Daoy (cell line): ENCODE results near the gene EEF2K. TPM values are rescaled to one million over a fixed set of nuclear protein-coding genes. Genes with fewer than 3 reads are reported as not detected.
"Not testable (repeated sequence)": the region's sequence is repeated elsewhere in the genome, so short reads cannot be mapped to it uniquely, and the experiment has no call there.

ENCODE experiments used
- DNase-seq: peaks from one replicate; pipeline ENCODE4 v3.0.0-alpha.2; 2015; ENCODE audit warnings: low read depth
- total RNA-seq: library from RNA; depleted of rRNA; stranded (reverse); fragments of >200 nt; shearing (Covaris generic); gene quantifications from 2 replicates; pipeline ENCODE4 v1.2.3, GENCODE V29; 2014; rRNA removed

EEF2K gene
- total RNA-seq = 7.3 and 7.9 TPM in 2 replicates

GRCh38 chr16:22206013-22206841 is at the start of gene EEF2K:
EEF2K (plus strand) TSS chr16:22206278; CDS start chr16:22225730, 19,452 bp downstream.
- DNase-seq = peak; percentile 95

DNA sequence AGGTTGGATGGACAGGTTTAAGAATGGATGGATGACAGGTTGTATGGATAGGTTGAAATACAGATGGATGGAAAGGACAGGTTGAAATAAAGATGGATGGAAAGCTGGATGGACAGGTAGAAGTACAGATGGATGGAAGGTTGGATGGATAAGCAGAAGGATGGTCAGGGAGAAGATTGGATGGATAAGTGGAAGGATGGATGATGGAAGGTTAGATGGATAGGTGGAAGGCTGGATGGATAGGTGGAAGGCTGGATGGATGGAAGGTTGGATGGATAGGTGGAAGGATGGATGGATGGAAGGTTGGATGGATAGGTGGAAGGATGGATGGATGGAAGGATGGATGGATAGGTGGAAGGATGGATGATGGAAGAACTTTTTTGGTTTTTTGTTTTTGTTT is 44.7 kb upstream of the EEF2K start:
- DNase-seq = no peak

DNA sequence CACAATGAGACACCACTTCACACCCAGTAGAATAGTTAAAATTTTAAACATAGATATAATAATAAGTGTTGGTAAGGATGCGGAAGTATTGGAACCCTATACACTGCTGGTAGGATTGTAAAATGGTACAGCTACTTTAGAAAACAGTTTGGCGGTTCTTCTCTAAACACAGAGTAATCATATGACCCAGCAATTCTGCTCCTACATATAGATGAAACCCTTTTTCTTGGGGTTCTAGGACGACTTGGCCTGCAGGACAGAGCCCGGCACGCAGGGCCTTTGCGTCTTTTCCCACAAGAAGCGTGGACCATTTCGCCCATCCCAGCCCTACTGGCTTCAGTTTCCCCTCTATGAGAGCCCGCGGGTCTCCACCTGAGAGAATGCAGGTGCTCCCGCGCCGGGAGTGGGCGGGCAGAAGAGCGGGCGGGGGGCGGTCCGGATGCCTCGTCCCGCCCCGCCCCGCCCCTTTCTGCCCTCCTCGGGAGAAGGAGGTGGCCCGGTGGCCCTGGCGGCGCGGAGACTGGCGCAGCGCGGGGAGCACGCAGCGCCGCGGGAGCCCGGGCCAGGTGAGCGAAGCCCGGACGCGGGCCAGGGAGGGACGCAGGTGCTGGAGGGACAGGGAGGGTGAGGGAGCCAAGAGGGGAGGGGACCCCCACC is 44.0 kb upstream of the EEF2K start, which contains the start of gene SDR42E2:
SDR42E2 (plus strand) TSS at position 508 of the 657 bp plus-strand sequence. CDS start 3,077 bp downstream, outside the sequence.
- no peak for DNase-seq

DNA sequence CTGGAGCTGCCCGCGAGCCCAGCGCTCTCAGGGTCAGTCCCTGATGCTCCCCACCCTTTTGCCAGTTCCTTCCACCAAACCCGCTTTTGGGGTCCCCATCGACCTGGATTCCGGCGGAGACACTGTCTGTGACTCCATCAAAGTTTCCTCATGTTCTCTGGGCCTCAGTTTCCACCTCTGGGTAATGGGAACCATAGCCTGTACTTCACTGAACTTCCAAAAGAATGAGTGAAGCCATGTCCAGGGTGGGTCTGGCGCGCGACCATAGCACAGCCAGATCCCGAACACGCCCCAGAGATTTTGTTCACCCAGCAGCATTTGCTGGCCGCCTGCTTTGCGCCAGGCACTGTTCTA is 43.4 kb upstream of the EEF2K start:
- DNase-seq = no peak

- DNase-seq = no peak
These were observed 42.3 kb upstream of the EEF2K start for GRCh38 chr16:22163806-22164205.

GRCh38 chr16:22164482-22164881 is 41.6 kb upstream of the EEF2K start:
- DNase-seq = no peak

DNA sequence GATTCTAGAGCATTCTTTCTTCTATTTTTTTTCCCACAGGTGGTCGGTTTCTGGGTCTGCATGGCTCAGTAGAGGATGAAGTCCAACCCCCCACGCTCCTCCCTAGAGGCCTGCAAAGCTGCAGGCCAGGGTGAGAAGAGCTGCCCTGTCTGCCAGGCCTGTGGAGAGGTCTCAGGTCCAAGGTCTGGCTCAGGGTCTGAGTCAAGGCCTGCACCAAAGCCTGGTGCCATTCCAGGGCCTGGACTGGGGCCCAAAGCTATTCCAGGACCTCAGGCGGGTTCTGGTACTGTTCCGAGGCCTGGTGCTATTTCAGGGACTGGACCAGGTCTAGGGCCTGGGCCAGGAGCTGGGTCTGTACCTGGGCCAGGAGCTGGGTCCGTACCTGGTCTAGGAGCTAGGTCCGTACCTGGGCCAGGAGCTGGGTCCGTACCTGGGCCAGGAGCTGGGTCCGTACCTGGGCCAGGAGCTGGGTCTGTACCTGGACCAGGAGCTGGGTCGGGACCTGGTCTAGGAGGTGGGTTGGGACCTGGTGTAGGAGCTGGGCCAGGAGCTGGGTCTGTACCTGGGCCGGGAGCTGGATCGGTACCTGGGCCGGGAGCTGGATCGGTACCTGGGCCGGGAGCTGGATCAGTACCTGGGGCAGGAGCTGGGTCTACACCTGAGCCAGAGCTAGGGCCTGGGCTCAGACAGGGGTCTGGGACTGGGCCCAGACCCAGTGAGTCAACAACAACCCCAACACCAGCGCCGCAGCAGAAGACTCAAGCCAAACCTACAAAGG is 40.4 kb upstream of the EEF2K start:
- DNase-seq = no peak

DNA sequence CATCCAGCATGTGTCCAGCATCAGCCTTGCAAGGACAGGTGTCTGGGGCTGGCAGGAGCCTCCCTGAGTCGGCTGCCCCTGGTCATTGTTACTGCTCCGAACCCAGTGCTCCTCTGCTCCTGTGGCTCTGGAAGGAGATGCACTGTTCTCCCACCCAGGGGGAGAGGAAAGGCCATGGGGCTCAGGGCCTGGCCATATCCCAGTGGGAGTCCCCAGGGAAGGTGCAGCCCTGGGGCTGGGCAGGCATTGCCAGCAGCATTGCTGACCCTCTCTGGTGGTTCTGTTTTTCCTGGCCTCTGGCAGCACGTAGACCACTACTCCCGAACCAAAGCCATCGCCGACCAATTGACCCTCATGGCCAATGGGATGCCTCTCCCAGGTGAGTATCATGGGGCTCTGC is 34.1 kb upstream of the EEF2K start:
- DNase-seq = no peak

DNA sequence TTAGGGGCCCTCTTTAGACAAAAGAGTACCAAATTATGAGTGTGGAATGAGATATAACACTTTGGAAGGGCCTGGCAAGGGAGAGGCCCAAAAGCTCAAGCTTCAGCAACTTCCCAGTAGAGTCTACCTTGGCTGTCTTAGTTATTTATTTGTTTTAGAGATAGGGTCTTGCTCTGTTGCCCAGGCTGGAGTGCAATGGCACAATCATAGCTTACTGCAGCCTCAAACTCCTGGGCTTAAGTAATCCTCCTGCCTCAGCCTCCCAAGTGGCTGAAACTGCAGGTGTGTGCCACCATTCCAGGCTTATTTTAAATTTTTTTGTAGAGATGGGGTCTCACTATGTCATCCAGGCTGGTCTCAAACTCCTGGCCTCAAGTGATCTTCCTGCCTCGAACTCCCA is 33.4 kb upstream of the EEF2K start:
- not testable (repeated sequence) for DNase-seq

GRCh38 chr16:22174642-22175041 is 31.4 kb upstream of the EEF2K start:
- DNase-seq = no peak

DNA sequence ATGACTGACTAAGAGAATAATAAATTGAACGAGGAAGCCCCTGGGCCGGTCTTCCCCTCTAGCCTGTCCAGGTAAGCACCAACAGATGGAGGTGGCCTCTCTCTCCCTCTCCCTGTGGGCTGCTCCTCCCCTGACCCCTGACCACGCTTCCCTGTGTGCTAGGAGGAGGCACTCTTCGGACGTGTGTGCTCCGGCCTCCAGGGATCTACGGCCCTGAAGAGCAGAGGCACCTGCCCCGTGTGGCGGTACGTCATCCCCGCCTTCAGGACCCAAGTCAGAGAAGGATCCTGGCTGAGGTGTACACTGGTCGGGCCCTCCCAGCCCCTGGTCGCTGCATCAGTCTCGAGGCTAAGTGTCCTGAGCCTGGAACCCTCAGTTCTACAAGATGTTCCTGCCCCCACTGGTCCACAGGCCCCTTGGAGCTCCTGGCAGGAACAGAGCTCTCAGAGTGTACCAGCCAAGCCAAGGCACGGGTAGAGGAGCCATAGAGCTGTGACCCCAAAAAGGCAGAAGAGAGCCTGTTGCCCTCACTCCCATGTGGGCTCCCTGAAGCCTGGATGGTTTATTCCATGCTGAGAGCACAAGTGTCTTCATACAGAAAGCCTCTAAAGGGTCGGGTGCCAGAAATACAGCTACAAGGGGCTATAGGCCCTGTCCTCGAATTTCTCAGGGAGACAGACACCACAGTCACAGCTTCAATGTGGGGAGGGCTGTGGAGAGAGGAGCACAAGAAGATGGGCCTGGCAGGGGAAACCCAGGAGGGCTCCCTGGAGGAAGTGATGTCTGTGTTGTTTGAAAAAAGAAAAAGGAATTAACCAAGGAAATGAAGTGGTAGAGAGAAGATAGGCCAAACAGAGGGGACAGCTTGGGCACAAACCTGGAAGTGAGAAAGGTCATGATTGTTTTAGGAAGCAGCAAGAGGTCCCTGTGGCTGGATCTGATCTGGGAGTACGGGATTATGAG is 27.8 kb upstream of the EEF2K start:
- no peak for DNase-seq

DNA sequence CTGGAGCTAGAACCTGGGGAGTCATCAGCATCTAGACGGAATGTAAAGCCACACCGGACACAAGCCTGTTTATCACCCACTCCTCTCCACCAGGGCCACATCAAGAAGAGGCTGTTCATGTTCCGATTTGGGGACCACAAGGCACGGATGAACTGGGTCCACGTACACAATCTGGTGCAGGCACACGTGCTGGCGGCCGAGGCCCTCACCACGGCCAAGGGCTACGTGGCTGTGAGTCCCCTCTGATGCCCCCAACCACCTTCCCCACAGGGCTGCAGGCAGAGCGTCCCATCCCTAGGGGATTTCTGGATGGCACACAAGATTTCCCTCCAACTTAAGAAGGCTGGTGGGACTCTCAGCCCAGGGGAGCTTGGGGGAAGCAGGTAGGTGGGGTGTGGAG is 24.7 kb upstream of the EEF2K start:
- no peak for DNase-seq

- no peak for DNase-seq
These were observed 24.2 kb upstream of the EEF2K start for GRCh38 chr16:22181843-22182242.

DNA sequence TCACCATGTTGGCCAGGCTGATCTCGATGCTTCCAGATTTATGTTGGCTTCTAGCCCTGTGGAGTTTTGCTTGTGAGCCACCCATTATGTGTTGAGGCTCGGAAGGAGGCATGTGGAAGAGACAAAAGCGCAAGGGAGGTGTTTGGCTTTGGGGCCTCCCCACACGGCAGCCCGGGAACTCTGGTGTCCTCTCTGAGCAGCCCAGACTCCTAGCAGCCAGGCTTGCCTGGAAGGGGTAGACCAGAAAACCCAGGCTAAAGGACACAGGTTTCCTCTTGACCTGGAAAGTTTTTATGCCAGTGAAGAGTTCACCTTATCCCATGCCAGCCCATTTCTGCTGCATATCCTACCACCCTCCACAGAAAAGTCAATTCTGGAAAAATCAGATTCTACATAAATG is 22.7 kb upstream of the EEF2K start:
- no peak for DNase-seq

DNA sequence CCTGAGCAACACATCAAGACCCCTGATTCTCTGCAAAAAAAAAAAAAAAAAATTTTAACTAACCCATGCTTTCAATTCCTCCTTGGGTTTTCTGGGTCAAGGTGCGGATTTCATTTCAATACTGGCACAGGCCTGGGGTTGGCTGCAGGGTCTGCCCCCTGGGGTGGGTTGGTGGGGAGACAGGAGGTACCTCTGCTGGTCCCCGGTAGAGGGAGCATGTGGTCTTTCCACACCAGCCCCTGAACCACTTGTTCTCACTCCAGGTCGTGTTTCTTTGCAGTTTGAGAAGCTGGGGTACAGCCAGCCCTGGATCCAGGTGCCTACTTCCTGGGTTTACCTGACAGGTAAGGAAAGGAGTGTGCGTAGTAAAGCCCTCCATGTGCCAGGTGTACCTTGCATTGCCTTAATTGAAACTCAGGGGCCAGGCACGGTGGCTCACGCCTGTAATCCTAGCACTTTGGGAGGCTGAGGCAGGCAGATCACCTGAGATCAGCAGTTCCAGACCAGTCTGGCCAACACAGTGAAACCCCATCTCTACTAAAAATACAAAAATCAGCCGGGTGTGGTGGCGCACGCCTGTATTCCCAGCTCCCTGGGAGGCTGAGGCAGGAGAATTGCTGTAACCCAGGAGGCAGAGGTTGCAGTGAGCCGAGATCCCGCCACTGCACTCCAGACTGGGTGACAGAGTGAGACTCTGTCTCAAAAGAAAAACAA is 22.0 kb upstream of the EEF2K start:
- DNase-seq = no peak

DNA sequence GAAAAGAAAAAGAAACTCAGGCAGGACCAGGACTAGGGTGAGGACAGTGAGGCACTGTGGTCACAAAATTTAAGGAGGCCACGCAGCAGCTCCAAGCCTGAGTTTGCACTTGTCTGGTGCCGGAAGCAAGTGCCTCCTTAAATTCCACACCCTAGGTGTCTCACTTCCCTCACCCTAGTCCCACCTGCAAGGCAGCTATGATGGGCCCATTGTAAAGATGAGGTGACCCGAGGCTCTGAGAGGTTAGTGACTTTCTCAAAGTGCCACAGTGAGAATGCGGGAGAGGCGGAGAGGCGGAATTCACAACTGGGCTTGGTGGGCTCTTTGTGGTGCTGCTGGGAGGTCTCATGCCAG is 21.5 kb upstream of the EEF2K start:
- no peak for DNase-seq

GRCh38 chr16:22186517-22186916 is 19.6 kb upstream of the EEF2K start:
- no peak for DNase-seq

DNA sequence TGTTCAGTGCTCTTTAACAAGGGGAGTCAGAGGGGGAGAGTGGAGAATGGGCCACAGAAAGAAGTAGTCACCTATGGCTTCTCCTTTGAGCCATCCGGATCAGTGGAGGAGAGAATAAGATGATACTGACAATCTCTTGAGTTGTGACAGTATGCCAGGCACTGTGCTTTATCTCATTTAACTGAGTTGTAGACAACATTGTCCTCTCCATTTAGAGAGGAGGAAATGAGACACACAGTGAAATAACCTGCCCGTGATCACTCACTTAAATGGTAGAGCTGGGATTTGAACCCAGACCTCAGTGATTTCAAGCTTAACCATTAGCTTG is 17.8 kb upstream of the EEF2K start:
- no peak for DNase-seq

GRCh38 chr16:22188595-22189442 is 17.3 kb upstream of the EEF2K start:
- peak; percentile 84 for DNase-seq
